IMR-90 (cell line): ENCODE measurements around the gene ADAMTS17. TPM values are rescaled to one million over a fixed set of nuclear protein-coding genes. Genes with fewer than 3 reads are reported as not detected.

Source experiments
- ATAC-seq: fragments of 200-7000 bp; cut with Tn5 transposase; 2 replicates; pipeline ENCODE4 v1.9.1; 2020; ENCODE audit warnings: low read depth, mild to moderate bottlenecking, moderate library complexity
- BruUV-seq: library from RNA; stranded (reverse); fragments of 400-500 nt; replicated peaks from 2 replicates; lab custom pipeline; 2021; lab: Mats Ljungman, UMichigan
- CTCF ChIA-PET: fragments of 300-600 bp; formaldehyde crosslinking; extraction: SDS; loops from one replicate; lab custom pipeline; 2021; ENCODE audit warnings: antibody characterized with exemption; lab: Yijun Ruan, JAX
- POLR2A ChIA-PET: fragments of 300-600 bp; sonication (Branson Sonifier 250); formaldehyde crosslinking; loops from one replicate; lab custom pipeline; 2022; ENCODE audit warnings: antibody characterized with exemption; ENCODE audit not compliant: unreplicated experiment; lab: Charles Lee
- DNase-seq: peaks from one replicate; pipeline ENCODE4 v3.0.0; 2013
- H2AFZ ChIP-seq: replicated peaks from 2 replicates; pipeline ENCODE3; 2013; ENCODE audit warnings: low read length, mild to moderate bottlenecking; ENCODE audit not compliant: poor library complexity
- H2AK5ac ChIP-seq: 2 replicates; pipeline ENCODE4 v1.6.1; 2013; ENCODE audit warnings: low read depth, low read length, inconsistent platforms
- H2AK9ac ChIP-seq: replicated peaks from 2 replicates; pipeline ENCODE3; 2013; ENCODE audit warnings: mild to moderate bottlenecking, low read depth, low read length, moderate library complexity; ENCODE audit not compliant: poor library complexity
- H2BK120ac ChIP-seq: 2 replicates; pipeline ENCODE4 v1.6.1; 2013; ENCODE audit warnings: low read depth, low read length, inconsistent platforms
- H2BK15ac ChIP-seq: 3 replicates; pipeline ENCODE4 v1.6.1; 2013; ENCODE audit warnings: low read depth, low read length, inconsistent platforms
- H2BK20ac ChIP-seq: 2 replicates; pipeline ENCODE4 v1.6.1; 2013; ENCODE audit warnings: low read depth, mild to moderate bottlenecking, inconsistent platforms, low read length, moderate library complexity
- H2BK5ac ChIP-seq: 2 replicates; pipeline ENCODE4 v1.6.1; 2013; ENCODE audit warnings: mild to moderate bottlenecking, low read depth, low read length, inconsistent platforms; ENCODE audit not compliant: poor library complexity, severe bottlenecking
- H3K14ac ChIP-seq: replicated peaks from 2 replicates; pipeline ENCODE4 v1.6.1; 2013; ENCODE audit warnings: low read depth, low read length, inconsistent platforms
- H3K18ac ChIP-seq: 2 replicates; pipeline ENCODE4 v1.6.1; 2013; ENCODE audit warnings: low read depth, low read length, control low read depth
- H3K23ac ChIP-seq: 2 replicates; pipeline ENCODE4 v1.6.1; 2013; ENCODE audit warnings: low read depth, low read length, inconsistent platforms
- H3K27ac ChIP-seq: 2 replicates; pipeline ENCODE4 v1.5.1; 2013; ENCODE audit warnings: mild to moderate bottlenecking, control low read depth, low read length; ENCODE audit not compliant: insufficient read depth
- H3K27me3 ChIP-seq: 2 replicates; pipeline ENCODE4 v1.6.1; 2013; ENCODE audit warnings: low read length; ENCODE audit not compliant: control insufficient read depth, insufficient read depth
- H3K36me3 ChIP-seq: 2 replicates; pipeline ENCODE4 v1.6.1; 2013; ENCODE audit warnings: low read length, mixed read lengths; ENCODE audit not compliant: control insufficient read depth, insufficient read depth
- H3K4ac ChIP-seq: 2 replicates; pipeline ENCODE4 v1.6.1; 2013; ENCODE audit warnings: low read depth, low read length, inconsistent platforms
- H3K4me1 ChIP-seq: 2 replicates; pipeline ENCODE4 v1.6.1; 2013; ENCODE audit warnings: low read length, mixed read lengths; ENCODE audit not compliant: control insufficient read depth, insufficient read depth
- H3K4me2 ChIP-seq: 2 replicates; pipeline ENCODE4 v1.6.1; 2013; ENCODE audit warnings: low read depth, mild to moderate bottlenecking, control low read depth, low read length, moderate library complexity
- H3K4me3 ChIP-seq: 2 replicates; pipeline ENCODE4 v1.5.1; 2013; ENCODE audit warnings: low read depth, mild to moderate bottlenecking, control low read depth, low read length, moderate library complexity; ENCODE audit not compliant: insufficient read depth
- H3K56ac ChIP-seq: 2 replicates; pipeline ENCODE4 v1.6.1; 2013; ENCODE audit warnings: low read length, inconsistent platforms; ENCODE audit not compliant: insufficient read depth; ENCODE audit errors: extremely low read depth
- H3K79me1 ChIP-seq, 2 experiments: 2 replicates each; pipeline ENCODE4 v1.6.1; 2013; ENCODE audit warnings: low read length in 2 of 2, inconsistent platforms in 1 of 2, low read depth in 1 of 2
- H3K9ac ChIP-seq: 2 replicates; pipeline ENCODE4 v1.6.1; 2013; ENCODE audit warnings: low read depth, low read length, control low read depth
- H3K9me1 ChIP-seq: 2 replicates; pipeline ENCODE4 v1.6.1; 2013; ENCODE audit warnings: low read length, inconsistent platforms; ENCODE audit not compliant: insufficient read depth
- H3K9me3 ChIP-seq: 2 replicates; pipeline ENCODE4 v1.6.1; 2013; ENCODE audit warnings: low read length; ENCODE audit not compliant: control insufficient read depth, insufficient read depth
- H4K20me1 ChIP-seq: 2 replicates; pipeline ENCODE4 v1.6.1; 2013; ENCODE audit warnings: low read length, inconsistent platforms; ENCODE audit not compliant: insufficient read depth
- H4K5ac ChIP-seq: 2 replicates; pipeline ENCODE4 v1.6.1; 2013; ENCODE audit warnings: mild to moderate bottlenecking, low read depth, low read length, control low read depth
- H4K8ac ChIP-seq, 2 experiments: 2 replicates each; pipeline ENCODE4 v1.6.1; 2013; ENCODE audit warnings: low read depth in 2 of 2, low read length in 2 of 2, control low read depth in 1 of 2, inconsistent platforms in 1 of 2
- H4K91ac ChIP-seq: 2 replicates; pipeline ENCODE4 v1.6.1; 2013; ENCODE audit warnings: low read depth, low read length, inconsistent platforms; ENCODE audit not compliant: insufficient read depth
- BHLHE40 ChIP-seq: fragments of 150-350 bp; IDR thresholded peaks from 2 replicates; pipeline ENCODE4 v1.6.1; 2016; ENCODE audit warnings: mild to moderate bottlenecking, low read depth, low read length
- CEBPB ChIP-seq: IDR thresholded peaks from 2 replicates; pipeline ENCODE4 v1.6.1; 2012; ENCODE audit warnings: low read depth, low read length, improper control_type of control experiment
- CHD1 ChIP-seq: IDR thresholded peaks from 2 replicates; pipeline ENCODE4 v1.6.1; 2012; ENCODE audit warnings: low read depth, low read length, improper control_type of control experiment
- FOS ChIP-seq: fragments of 150-350 bp; IDR thresholded peaks from 2 replicates; pipeline ENCODE4 v1.6.1; 2016; ENCODE audit warnings: low read depth, low read length
- MAFK ChIP-seq: IDR thresholded peaks from 2 replicates; pipeline ENCODE4 v1.6.1; 2012; ENCODE audit warnings: low read depth, low read length, improper control_type of control experiment
- MAZ ChIP-seq: IDR thresholded peaks from 2 replicates; pipeline ENCODE4 v1.6.1; 2012; ENCODE audit warnings: low read depth, mild to moderate bottlenecking, low read length, improper control_type of control experiment, moderate library complexity, borderline replicate concordance
- MXI1 ChIP-seq: IDR thresholded peaks from 2 replicates; pipeline ENCODE4 v1.6.1; 2012; ENCODE audit warnings: low read depth, mild to moderate bottlenecking, low read length, moderate library complexity, borderline replicate concordance
- NFE2L2 ChIP-seq: fragments of 150-350 bp; IDR thresholded peaks from 2 replicates; pipeline ENCODE4 v1.6.1; 2016; ENCODE audit warnings: low read depth, mild to moderate bottlenecking, low read length
- POLR2A ChIP-seq: IDR thresholded peaks from 2 replicates; pipeline ENCODE4 v1.6.1; 2012; ENCODE audit warnings: mild to moderate bottlenecking, low read depth, low read length
- RAD21 ChIP-seq: IDR thresholded peaks from 2 replicates; pipeline ENCODE4 v1.6.1; 2012; ENCODE audit warnings: low read length, improper control_type of control experiment
- RCOR1 ChIP-seq: IDR thresholded peaks from 2 replicates; pipeline ENCODE4 v1.6.1; 2012; ENCODE audit warnings: mild to moderate bottlenecking, low read length, improper control_type of control experiment; ENCODE audit not compliant: insufficient replicate concordance
- RFX5 ChIP-seq: IDR thresholded peaks from 2 replicates; pipeline ENCODE4 v1.8.0; 2012; ENCODE audit warnings: low read depth, mild to moderate bottlenecking, low read length, moderate library complexity
- SMC3 ChIP-seq: fragments of 150-350 bp; IDR thresholded peaks from 2 replicates; pipeline ENCODE4 v1.6.1; 2016; ENCODE audit warnings: low read depth, mild to moderate bottlenecking, antibody characterized with exemption, low read length, moderate library complexity
- WGBS, 2 experiments: methylation state at CpG; one replicate each; pipeline versions ENCODE4 v1.1.5 to v1.1.7; 2013; ENCODE audit warnings: missing lambda C conversion rate in 2 of 2; ENCODE audit not compliant: insufficient read length in 1 of 2; ENCODE audit errors: extremely low coverage in 2 of 2; 5-methylcytosine and 5-hydroxymethylcytosine counted together
- dilution Hi-C: fragments of 300-500 bp; cut with HindIII; formaldehyde crosslinking; loops from one replicate; pipeline ENCODE4 v1.14.3; 2018; ENCODE audit warnings: low sequenced_read_pairs; ENCODE audit not compliant: unreplicated experiment
- in situ Hi-C: fragments of 300-500 bp; cut with MboI; formaldehyde crosslinking; loops from 3 replicates; pipeline ENCODE4 v1.14.3; 2019; ENCODE audit warnings: low sequenced_read_pairs, inconsistent platforms, mixed read lengths
- intact Hi-C: fragments of 100-400 bp; cut with micrococcal nuclease; formaldehyde crosslinking; loops from 2 replicates; pipeline ENCODE4 v1.10.0; 2022
- polyA plus RNA-seq, 3 experiments: library from polyadenylated mRNA; depleted of rRNA; stranded (reverse); fragments of >200 nt; gene quantifications; 2 replicates each; pipeline ENCODE4 v1.2.3, GENCODE V29; 2012; ENCODE audit warnings: low replicate concordance in 1 of 3
- total RNA-seq: library from RNA; depleted of rRNA; stranded (reverse); fragments of >200 nt; gene quantifications from 2 replicates; pipeline ENCODE4 v1.2.3, GENCODE V29; 2012
- TF ChIP-seq, protein P1 (sequence below): fragments of 150-350 bp; IDR thresholded peaks from 2 replicates; pipeline ENCODE4 v1.6.1; 2017; ENCODE audit warnings: mild to moderate bottlenecking, antibody characterized with exemption, low read length, low read depth
- TF ChIP-seq, protein P2 (sequence below): fragments of 150-350 bp; IDR thresholded peaks from 2 replicates; pipeline ENCODE4 v1.6.1; 2016; ENCODE audit warnings: low read depth, mild to moderate bottlenecking, low read length, moderate library complexity, borderline replicate concordance
- TF ChIP-seq, protein P3 (sequence below): conservative IDR thresholded peaks from 2 replicates; pipeline ENCODE4 v1.5.1; 2012; ENCODE audit warnings: mild to moderate bottlenecking, low read depth, low read length, improper control_type of control experiment

Gene ADAMTS17
- total and polyA plus RNA-seq, 2 of the 4 experiments (the other 2 are of a cell fraction), result 0.03 TPM; not detected in 1

DNA sequence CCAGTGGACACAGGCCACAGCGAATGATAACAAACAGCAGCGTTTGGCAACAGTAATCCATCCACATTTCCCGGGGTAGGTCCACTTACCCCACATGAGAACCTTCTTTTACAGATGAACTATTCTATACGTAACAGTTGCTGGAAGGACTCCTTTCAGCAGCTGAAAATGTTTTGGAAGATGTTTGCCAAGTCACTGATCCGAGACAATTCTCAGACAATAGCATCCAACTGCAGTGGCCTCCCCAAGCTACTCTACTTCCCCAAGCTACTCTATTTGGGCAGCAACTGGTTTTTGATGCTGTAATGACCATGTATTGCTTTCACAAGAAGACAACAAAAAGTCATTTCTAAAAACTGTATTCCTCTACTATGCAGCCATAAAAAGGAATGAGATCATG lies 87.5 kb downstream of the ADAMTS17 start:
- H3K18ac ChIP-seq, result no peak overlapping the region
- H3K56ac ChIP-seq, result no peak overlapping the region
- BruUV-seq, result no TSS peak
- H2BK20ac ChIP-seq, result no peak overlapping the region
- no peak overlapping the region for H3K4me3 ChIP-seq
- intact Hi-C loops (no loop called here), dilution Hi-C loops (no loop called here), in situ Hi-C loops (no loop called here)
- ATAC-seq, result no peak
- no peaks in the 10 kb centered on the region for H3K36me3 ChIP-seq
- H3K27ac ChIP-seq, result no peak overlapping the region
- H2AK5ac ChIP-seq, result no peak overlapping the region
- no peak overlapping the region for H4K5ac ChIP-seq
- H3K14ac ChIP-seq, result no peak overlapping the region
- H4K91ac ChIP-seq, result no peak overlapping the region
- no peak overlapping the region for H3K4me2 ChIP-seq
- peaks cover 43% of the 10 kb centered on the region for H3K9me3 ChIP-seq
- no peaks in the 10 kb centered on the region for H3K9me1 ChIP-seq
- H4K8ac ChIP-seq, result no peak overlapping the region
- H3K4me1 ChIP-seq, result no peaks in the 10 kb centered on the region
- no peak overlapping the region for H2BK15ac ChIP-seq
- no peak overlapping the region for H3K9ac ChIP-seq
- no peak overlapping the region for H3K23ac ChIP-seq
- no peak overlapping the region for H2BK5ac ChIP-seq
- DNase-seq, result no peak
- POLR2A ChIA-PET, result no interaction called here
- WGBS, 2 experiments, result no CpG with 5 or more reads among the region's 5 CpGs
- H3K27me3 ChIP-seq, result no peaks in the 10 kb centered on the region
- no peak overlapping the region for H2AFZ ChIP-seq
- H2BK120ac ChIP-seq, result no peak overlapping the region
- no peaks in the 10 kb centered on the region for H4K20me1 ChIP-seq
- no peaks in the 10 kb centered on the region for H3K79me1 ChIP-seq
- CTCF ChIA-PET, result no interaction called here
- no peak overlapping the region for H2AK9ac ChIP-seq
- TF ChIP-seq MXI1 (no peak), MAZ (no peak), BHLHE40 (no peak), RCOR1 (no peak), CEBPB (no peak), SMC3 (no peak), NFE2L2 (no peak), MAFK (no peak), FOS (no peak), CHD1 (no peak), POLR2A (no peak), RAD21 (no peak), RFX5 (no peak)
- TF ChIP-seq, protein P1, sequence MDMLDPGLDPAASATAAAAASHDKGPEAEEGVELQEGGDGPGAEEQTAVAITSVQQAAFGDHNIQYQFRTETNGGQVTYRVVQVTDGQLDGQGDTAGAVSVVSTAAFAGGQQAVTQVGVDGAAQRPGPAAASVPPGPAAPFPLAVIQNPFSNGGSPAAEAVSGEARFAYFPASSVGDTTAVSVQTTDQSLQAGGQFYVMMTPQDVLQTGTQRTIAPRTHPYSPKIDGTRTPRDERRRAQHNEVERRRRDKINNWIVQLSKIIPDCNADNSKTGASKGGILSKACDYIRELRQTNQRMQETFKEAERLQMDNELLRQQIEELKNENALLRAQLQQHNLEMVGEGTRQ, result no peak
- TF ChIP-seq, protein P2, sequence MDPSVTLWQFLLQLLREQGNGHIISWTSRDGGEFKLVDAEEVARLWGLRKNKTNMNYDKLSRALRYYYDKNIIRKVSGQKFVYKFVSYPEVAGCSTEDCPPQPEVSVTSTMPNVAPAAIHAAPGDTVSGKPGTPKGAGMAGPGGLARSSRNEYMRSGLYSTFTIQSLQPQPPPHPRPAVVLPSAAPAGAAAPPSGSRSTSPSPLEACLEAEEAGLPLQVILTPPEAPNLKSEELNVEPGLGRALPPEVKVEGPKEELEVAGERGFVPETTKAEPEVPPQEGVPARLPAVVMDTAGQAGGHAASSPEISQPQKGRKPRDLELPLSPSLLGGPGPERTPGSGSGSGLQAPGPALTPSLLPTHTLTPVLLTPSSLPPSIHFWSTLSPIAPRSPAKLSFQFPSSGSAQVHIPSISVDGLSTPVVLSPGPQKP, result no peak
- TF ChIP-seq, protein P3, sequence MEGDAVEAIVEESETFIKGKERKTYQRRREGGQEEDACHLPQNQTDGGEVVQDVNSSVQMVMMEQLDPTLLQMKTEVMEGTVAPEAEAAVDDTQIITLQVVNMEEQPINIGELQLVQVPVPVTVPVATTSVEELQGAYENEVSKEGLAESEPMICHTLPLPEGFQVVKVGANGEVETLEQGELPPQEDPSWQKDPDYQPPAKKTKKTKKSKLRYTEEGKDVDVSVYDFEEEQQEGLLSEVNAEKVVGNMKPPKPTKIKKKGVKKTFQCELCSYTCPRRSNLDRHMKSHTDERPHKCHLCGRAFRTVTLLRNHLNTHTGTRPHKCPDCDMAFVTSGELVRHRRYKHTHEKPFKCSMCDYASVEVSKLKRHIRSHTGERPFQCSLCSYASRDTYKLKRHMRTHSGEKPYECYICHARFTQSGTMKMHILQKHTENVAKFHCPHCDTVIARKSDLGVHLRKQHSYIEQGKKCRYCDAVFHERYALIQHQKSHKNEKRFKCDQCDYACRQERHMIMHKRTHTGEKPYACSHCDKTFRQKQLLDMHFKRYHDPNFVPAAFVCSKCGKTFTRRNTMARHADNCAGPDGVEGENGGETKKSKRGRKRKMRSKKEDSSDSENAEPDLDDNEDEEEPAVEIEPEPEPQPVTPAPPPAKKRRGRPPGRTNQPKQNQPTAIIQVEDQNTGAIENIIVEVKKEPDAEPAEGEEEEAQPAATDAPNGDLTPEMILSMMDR, result no peak
- H3K4ac ChIP-seq, result no peak overlapping the region
